GM19395 (cell line): Measurements from ENCODE around the gene R3HCC1L.
"Not testable (repeated sequence)": the region's sequence is repeated elsewhere in the genome, so short reads cannot be mapped to it uniquely, and the experiment has no call there.

Source experiments
- ATAC-seq: cut with Tn5 transposase; IDR thresholded peaks from one replicate; pipeline ENCODE4 v1.9.1; 2021; ENCODE audit warnings: mild to moderate bottlenecking, moderate library complexity; ENCODE audit not compliant: unreplicated experiment

Gene R3HCC1L

GRCh38 chr10:98170249-98171117, 36.0 kb downstream of the R3HCC1L start:
- ATAC-seq: no peak

GRCh38 chr10:98172073-98172472, 37.6 kb downstream of the R3HCC1L start:
- no peak for ATAC-seq

GRCh38 chr10:98172495-98172894, 38.0 kb downstream of the R3HCC1L start:
- no peak for ATAC-seq

GRCh38 chr10:98173260-98173659, 38.8 kb downstream of the R3HCC1L start:
- ATAC-seq: no peak

GRCh38 chr10:98182351-98182915, 48.0 kb downstream of the R3HCC1L start:
- not testable (repeated sequence) for ATAC-seq

- ATAC-seq: no peak
Measured at GRCh38 chr10:98186681-98187080, 52.2 kb downstream of the R3HCC1L start.

GRCh38 chr10:98190773-98191172, 56.3 kb downstream of the R3HCC1L start:
- not testable (repeated sequence) for ATAC-seq

GRCh38 chr10:98193037-98193436, 58.6 kb downstream of the R3HCC1L start:
- ATAC-seq: no peak

GRCh38 chr10:98194633-98195032, 60.2 kb downstream of the R3HCC1L start:
- ATAC-seq: no peak

- ATAC-seq: peak; percentile 63
Measured at GRCh38 chr10:98195120-98195519, 60.7 kb downstream of the R3HCC1L start.

- ATAC-seq: no peak
Measured at GRCh38 chr10:98196985-98197384, 62.5 kb downstream of the R3HCC1L start.

- no peak for ATAC-seq
Measured at GRCh38 chr10:98201760-98202159, 67.3 kb downstream of the R3HCC1L start.

- no peak for ATAC-seq
Measured at GRCh38 chr10:98202378-98202777, 67.9 kb downstream of the R3HCC1L start.

GRCh38 chr10:98205351-98205750, 70.9 kb downstream of the R3HCC1L start:
- ATAC-seq: no peak

- no peak for ATAC-seq
Measured at GRCh38 chr10:98208925-98209324, 74.5 kb downstream of the R3HCC1L start.

- ATAC-seq: no peak
Measured at GRCh38 chr10:98209441-98209840, 75.0 kb downstream of the R3HCC1L start.

- ATAC-seq: no peak
Measured at GRCh38 chr10:98212196-98212595, 77.7 kb downstream of the R3HCC1L start.

- ATAC-seq: no peak
Measured at GRCh38 chr10:98213740-98214139, 79.3 kb downstream of the R3HCC1L start.

GRCh38 chr10:98215373-98215772, 80.9 kb downstream of the R3HCC1L start:
- ATAC-seq: no peak

- ATAC-seq: no peak
Measured at GRCh38 chr10:98217801-98218200, 83.3 kb downstream of the R3HCC1L start.

- no peak for ATAC-seq
Measured at GRCh38 chr10:98223874-98224273, 89.4 kb downstream of the R3HCC1L start.

GRCh38 chr10:98224509-98224908, 90.1 kb downstream of the R3HCC1L start:
- no peak for ATAC-seq
